Measurements from ENCODE around the gene TSHZ2. TPM values are rescaled to one million over a fixed set of nuclear protein-coding genes. Genes with fewer than 3 reads are reported as not detected.

Gene TSHZ2
- total and polyA plus RNA-seq, 2 experiments from 2014 or later, result 1.1 to 5.2 TPM

- H3K9me2 ChIP-seq (replicated peaks; ENCODE audit: insufficient read depth), result no peaks in the 10 kb centered on the region
- WGBS (ENCODE audit: low lambda C conversion rate, missing lambda C conversion rate), result 65% methylated on average over 2 of the region's 2 CpGs
- H3K4me3 ChIP-seq, result no peak overlapping the region
- no peaks in the 10 kb centered on the region for H3K27me3 ChIP-seq
- H3K9me3 ChIP-seq (ENCODE audit: low read depth), result no peaks in the 10 kb centered on the region
- no peaks in the 10 kb centered on the region for H3K79me2 ChIP-seq
- H3K4me1 ChIP-seq (ENCODE audit: insufficient read depth), result no peaks in the 10 kb centered on the region
- TF ChIP-seq EZH2phosphoT487 (IDR thresholded peaks at IDR 0.05; ENCODE audit: low read depth, severe bottlenecking, unreplicated experiment) (no peak), CTCF (IDR thresholded peaks at IDR 0.05; ENCODE audit: poor library complexity) (no peak), EZH2 (IDR thresholded peaks at IDR 0.05; ENCODE audit: borderline replicate concordance) (no peak)
- no peaks in the 10 kb centered on the region for H4K20me1 ChIP-seq (ENCODE audit: insufficient read depth, poor library complexity, severe bottlenecking)
- no peak overlapping the region for H3K4me2 ChIP-seq
- peak overlapping the region; percentile 44 for H3K27ac ChIP-seq
- peak; percentile 35 for DNase-seq (ENCODE audit: low spot score)
- H3K36me3 ChIP-seq (replicated peaks; ENCODE audit: insufficient read depth, low read depth), result no peaks in the 10 kb centered on the region
- no peak overlapping the region for H2AFZ ChIP-seq
Observed at GRCh38 chr20:52945862-52946522, 26.2 kb upstream of the TSHZ2 start.

- H3K27ac ChIP-seq, result no peak overlapping the region
- no peaks in the 10 kb centered on the region for H3K27me3 ChIP-seq
- DNase-seq (ENCODE audit: low spot score), result no peak
- H4K20me1 ChIP-seq (ENCODE audit: insufficient read depth, poor library complexity, severe bottlenecking), result no peaks in the 10 kb centered on the region
- H2AFZ ChIP-seq, result no peak overlapping the region
- no peaks in the 10 kb centered on the region for H3K9me2 ChIP-seq (replicated peaks; ENCODE audit: insufficient read depth)
- H3K79me2 ChIP-seq, result no peaks in the 10 kb centered on the region
- H3K4me2 ChIP-seq, result no peak overlapping the region
- H3K9me3 ChIP-seq (ENCODE audit: low read depth), result no peaks in the 10 kb centered on the region
- no peaks in the 10 kb centered on the region for H3K36me3 ChIP-seq (replicated peaks; ENCODE audit: insufficient read depth, low read depth)
- no peak overlapping the region for H3K4me3 ChIP-seq
- TF ChIP-seq EZH2phosphoT487 (IDR thresholded peaks at IDR 0.05; ENCODE audit: low read depth, severe bottlenecking, unreplicated experiment) (no peak), CTCF (IDR thresholded peaks at IDR 0.05; ENCODE audit: poor library complexity) (no peak), EZH2 (IDR thresholded peaks at IDR 0.05; ENCODE audit: borderline replicate concordance) (no peak)
- H3K4me1 ChIP-seq (ENCODE audit: insufficient read depth), result no peaks in the 10 kb centered on the region
- 86% methylated on average over 1 of the region's 1 CpG for WGBS (ENCODE audit: low lambda C conversion rate, missing lambda C conversion rate)
Observed at GRCh38 chr20:52948491-52948890, 23.7 kb upstream of the TSHZ2 start.

DNA sequence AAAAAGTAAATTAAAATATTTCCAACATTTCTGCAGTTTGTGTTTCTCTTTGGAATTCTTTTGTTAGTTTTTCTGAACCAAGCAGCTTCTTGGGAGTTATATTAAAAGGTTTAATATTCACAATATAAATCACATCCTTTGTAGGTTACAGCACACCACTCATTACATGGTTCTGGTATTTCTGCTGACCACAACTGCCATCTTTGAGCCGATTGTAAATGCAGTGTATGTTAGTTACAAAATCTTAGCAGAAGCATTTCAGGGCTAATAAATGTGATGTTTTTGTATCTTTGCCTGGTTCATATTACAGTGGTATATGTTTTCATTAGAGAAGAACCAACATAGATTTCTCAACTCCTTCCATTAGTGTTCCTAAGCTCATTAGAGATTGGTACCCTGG lies 19.1 kb upstream of the TSHZ2 start:
- no peaks in the 10 kb centered on the region for H3K27me3 ChIP-seq
- no peak overlapping the region for H3K27ac ChIP-seq
- H3K4me2 ChIP-seq, result no peak overlapping the region
- DNase-seq (ENCODE audit: low spot score), result no peak
- TF ChIP-seq CTCF (IDR thresholded peaks at IDR 0.05; ENCODE audit: poor library complexity) (no peak), EZH2 (IDR thresholded peaks at IDR 0.05; ENCODE audit: borderline replicate concordance) (no peak), EZH2phosphoT487 (IDR thresholded peaks at IDR 0.05; ENCODE audit: low read depth, severe bottlenecking, unreplicated experiment) (no peak)
- no peak overlapping the region for H2AFZ ChIP-seq
- H3K9me2 ChIP-seq (replicated peaks; ENCODE audit: insufficient read depth), result no peaks in the 10 kb centered on the region
- H3K9me3 ChIP-seq (ENCODE audit: low read depth), result no peaks in the 10 kb centered on the region
- no peaks in the 10 kb centered on the region for H3K79me2 ChIP-seq
- WGBS (ENCODE audit: low lambda C conversion rate, missing lambda C conversion rate), result 63% methylated on average over 1 of the region's 1 CpG
- H4K20me1 ChIP-seq (ENCODE audit: insufficient read depth, poor library complexity, severe bottlenecking), result no peaks in the 10 kb centered on the region
- H3K4me1 ChIP-seq (ENCODE audit: insufficient read depth), result no peaks in the 10 kb centered on the region
- H3K36me3 ChIP-seq (replicated peaks; ENCODE audit: insufficient read depth, low read depth), result no peaks in the 10 kb centered on the region
- H3K4me3 ChIP-seq, result no peak overlapping the region
